Measurements from ENCODE around the gene SLC24A4. TPM values are rescaled to one million over a fixed set of nuclear protein-coding genes. Genes with fewer than 3 reads are reported as not detected.
A peak's percentile ranks its signal among the peaks of the same experiment; 100 is the strongest.

SLC24A4 gene
- total RNA-seq, 1 experiment from 2014 or later: 0.07 TPM

DNA sequence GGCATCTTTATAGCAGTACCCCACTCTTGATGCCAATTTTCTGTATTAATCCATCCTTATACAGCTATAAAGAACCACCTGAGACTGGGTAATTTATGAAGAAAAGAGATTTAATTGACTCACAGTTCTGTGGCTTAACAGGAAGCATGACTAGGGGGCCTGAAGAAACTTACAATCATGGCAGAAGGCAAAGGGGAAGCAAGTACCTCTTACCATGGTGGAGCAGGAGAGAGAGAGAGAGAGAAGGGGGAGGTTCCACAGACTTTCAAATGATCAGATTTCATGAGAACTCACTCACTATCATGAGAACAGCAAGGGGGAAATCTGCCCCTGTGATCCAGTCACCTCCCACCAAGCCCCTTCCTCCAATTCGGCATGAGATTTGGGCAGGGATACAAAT lies 84.4 kb downstream of the SLC24A4 start:
- H3K27me3 ChIP-seq: no peaks in the 10 kb centered on the region
- DNase-seq: no peak
- no peak overlapping the region for H3K4me3 ChIP-seq
- no peaks in the 10 kb centered on the region for H3K36me3 ChIP-seq
- no peaks in the 10 kb centered on the region; the same call in 1 of the 2 replicates for H3K9me3 ChIP-seq

DNA sequence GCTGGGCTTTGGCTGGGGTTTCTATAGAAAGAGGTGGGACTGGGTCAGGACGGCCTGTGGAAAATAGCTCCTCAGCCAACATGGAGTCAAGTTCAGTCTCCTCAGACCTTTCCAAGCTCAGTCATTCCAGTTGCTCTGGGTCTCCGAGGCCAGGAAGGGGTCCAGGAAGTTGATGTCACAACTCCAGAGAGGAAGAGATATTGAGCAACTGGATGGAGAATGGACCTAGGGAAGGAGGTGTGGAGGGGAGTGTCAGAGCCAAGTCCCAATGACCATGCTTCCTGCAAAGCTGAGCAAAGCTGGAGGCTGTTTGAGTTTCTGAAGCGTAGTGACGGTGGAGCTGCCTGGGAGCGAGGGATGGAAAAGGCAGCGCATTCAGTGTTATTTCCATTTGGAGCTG lies 86.1 kb downstream of the SLC24A4 start:
- H3K27me3 ChIP-seq: no peaks in the 10 kb centered on the region
- no peaks in the 10 kb centered on the region for H3K36me3 ChIP-seq
- no peaks in the 10 kb centered on the region; the same call in 1 of the 2 replicates for H3K9me3 ChIP-seq
- DNase-seq: peak; percentile 43
- H3K4me3 ChIP-seq: no peak overlapping the region

DNA sequence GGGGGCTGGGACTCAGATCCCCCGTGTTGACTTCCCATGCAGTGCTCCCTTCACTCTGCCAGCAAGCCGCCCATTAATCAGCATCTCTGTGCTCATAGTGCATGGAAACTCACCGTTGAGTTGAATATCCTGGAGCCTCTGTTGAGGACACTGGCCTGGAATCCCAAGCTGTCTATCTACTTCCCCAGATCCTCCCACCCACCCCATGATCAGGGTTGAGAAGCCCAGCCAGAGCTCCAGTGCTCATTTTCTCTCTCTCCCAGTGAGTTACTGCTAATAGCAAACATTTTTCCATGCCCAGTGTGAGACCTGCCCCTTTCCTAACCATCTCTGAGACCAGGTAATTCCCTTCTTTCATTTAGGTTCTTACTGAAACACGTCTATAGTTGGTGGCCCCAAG lies 88.2 kb downstream of the SLC24A4 start:
- Histone ChIP-seq H3K4me3 (no peak overlapping the region), H3K9me3 (no peaks in the 10 kb centered on the region; the same call in 1 of the 2 replicates), H3K27me3 (no peaks in the 10 kb centered on the region), H3K36me3 (no peaks in the 10 kb centered on the region)
- no peak for DNase-seq

DNA sequence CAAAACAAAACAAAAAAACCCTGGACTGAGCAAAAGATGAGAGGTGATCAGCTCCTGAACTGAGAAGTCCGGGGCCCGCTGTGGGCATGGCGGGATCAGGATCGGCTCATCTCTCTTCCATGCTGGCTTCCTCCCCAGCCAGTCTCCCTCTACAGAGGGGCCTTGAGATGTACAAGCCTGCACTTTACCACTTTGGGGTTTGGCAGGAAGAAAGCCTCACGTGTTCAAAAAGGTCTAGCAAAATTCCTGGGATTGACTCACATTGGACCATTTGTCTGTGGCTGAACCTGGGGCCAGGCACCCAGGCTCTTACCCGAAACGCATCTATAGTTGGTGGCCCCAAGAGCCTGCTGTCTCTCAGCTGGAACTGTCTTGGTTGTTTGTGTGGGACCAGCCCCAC lies 89.0 kb downstream of the SLC24A4 start:
- Histone ChIP-seq H3K36me3 (no peaks in the 10 kb centered on the region), H3K9me3 (no peaks in the 10 kb centered on the region; the same call in 1 of the 2 replicates), H3K4me3 (no peak overlapping the region), H3K27me3 (no peaks in the 10 kb centered on the region)
- peak; percentile 20 for DNase-seq

DNA sequence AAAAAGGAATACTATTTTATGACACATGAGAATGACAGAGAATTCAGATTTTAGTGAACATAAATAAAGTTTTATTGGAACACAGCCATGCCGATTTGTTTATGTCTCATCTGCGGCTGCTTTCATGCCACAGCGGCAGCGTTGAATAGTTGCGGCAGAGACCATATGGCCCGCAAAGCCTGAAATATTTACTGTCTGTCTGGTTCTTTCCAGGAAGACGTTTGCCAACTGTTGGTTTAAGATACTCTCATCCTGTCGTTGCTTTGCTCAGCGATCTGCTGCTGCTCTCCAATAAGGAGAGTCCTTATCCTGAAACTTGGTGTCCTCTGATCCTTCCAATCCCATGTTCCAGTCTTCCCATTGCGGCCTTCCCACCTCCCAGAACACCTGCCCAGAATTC lies 89.9 kb downstream of the SLC24A4 start:
- Histone ChIP-seq H3K36me3 (no peaks in the 10 kb centered on the region), H3K4me3 (no peak overlapping the region), H3K27me3 (no peaks in the 10 kb centered on the region), H3K9me3 (no peaks in the 10 kb centered on the region)
- peak; percentile 41 for DNase-seq

DNA sequence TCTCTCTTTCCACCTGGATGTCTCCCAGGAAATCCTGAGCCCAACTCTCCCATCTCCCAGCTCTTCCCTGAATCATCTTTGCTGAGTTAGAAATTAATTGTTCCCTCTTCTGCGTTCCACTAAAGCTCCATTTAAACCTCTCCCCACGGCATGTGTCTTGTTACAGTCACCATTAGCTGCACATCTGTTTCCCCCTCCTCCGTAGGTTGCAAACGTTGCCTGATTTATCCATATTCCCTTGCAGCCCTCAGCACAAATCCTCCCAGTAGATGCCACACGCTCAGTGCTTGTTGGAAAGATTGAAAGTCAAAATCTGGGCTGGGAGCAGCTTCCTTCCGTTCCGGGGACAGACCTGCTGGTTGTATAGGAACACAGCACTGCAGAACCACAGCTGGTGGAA lies 90.4 kb downstream of the SLC24A4 start:
- DNase-seq: no peak
- Histone ChIP-seq H3K36me3 (no peaks in the 10 kb centered on the region), H3K9me3 (no peaks in the 10 kb centered on the region), H3K27me3 (no peaks in the 10 kb centered on the region), H3K4me3 (no peak overlapping the region)

DNA sequence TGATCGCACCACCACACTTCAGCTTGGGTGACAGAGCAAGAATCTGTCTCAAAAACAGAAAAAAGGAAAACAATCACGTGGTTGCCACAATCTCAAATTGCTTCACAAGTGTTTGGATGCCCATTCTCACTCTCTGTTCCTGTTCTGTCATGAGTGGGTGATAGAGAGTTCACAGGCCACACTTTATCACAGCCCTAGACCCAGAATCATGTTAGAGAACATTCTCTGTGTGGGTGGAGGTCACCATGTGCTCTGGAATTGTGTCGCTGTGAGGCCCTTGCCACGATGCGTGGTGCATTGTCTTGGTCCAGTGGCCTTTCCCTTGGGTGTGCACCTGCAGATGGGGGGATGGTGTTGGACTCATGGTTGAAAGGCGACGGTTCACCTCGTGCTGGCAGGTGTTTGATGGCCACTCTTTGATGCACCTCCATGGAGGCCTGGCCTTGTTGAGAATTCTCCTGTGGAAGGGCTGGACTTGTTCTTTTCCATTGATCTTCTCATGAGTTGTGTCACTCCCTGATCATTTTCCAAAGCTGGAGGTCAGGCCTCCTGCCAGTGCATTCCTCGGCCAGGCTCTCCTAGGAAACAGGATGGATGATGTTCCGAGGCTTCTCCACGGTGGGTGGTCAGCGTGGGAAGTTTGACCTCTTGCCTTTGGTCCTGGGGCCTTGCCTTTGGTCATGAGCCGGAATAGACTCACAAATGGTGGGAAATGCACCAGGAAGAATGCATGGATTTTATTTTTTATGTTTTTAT lies 91.9 kb downstream of the SLC24A4 start:
- no peaks in the 10 kb centered on the region for H3K27me3 ChIP-seq
- no peaks in the 10 kb centered on the region for H3K36me3 ChIP-seq
- no peak for DNase-seq
- no peaks in the 10 kb centered on the region for H3K9me3 ChIP-seq
- H3K4me3 ChIP-seq: no peak overlapping the region

DNA sequence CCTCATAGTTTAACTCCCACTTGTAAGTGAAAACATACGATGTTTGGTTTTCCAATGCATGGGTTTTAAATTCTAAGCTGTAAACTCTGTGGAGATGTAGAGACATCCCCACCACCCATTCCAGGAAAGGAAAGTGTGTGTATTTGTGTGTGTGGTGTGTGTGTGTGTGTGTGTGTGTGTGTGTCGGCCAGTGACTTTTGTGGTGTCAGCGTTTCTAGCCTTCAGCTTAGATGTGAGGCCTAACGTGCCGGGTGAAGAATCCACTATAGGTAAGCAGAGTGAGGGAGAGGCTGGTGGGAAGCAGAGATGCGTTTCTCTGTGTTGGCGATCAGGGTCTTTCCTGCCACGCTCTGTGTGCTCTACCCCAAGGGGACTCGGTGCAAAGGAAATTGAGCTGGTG lies 93.0 kb downstream of the SLC24A4 start:
- Histone ChIP-seq H3K9me3 (no peaks in the 10 kb centered on the region), H3K27me3 (no peaks in the 10 kb centered on the region), H3K4me3 (no peak overlapping the region), H3K36me3 (no peaks in the 10 kb centered on the region)
- DNase-seq: no peak

DNA sequence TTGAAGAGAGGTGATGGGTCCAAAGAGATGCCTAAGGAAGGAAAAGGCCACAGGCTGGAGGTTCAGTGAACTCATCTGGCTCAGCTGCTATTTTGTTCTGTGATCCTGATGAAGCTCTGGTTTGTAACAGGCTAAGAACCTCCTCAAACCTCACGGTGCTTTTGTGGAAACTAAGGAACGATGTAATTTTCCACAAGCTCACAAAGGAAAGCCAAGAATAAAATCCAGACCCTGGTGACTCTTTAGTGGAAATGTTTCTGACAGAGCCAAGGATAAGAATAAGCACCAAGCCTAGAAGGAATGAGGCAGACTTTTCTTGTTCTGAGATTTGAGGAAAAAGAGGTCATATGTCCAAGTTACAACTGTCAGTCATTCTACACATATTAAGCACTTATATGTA lies 93.6 kb downstream of the SLC24A4 start:
- H3K27me3 ChIP-seq: no peaks in the 10 kb centered on the region
- H3K4me3 ChIP-seq: no peak overlapping the region
- no peaks in the 10 kb centered on the region for H3K36me3 ChIP-seq
- H3K9me3 ChIP-seq: no peaks in the 10 kb centered on the region
- DNase-seq: no peak

DNA sequence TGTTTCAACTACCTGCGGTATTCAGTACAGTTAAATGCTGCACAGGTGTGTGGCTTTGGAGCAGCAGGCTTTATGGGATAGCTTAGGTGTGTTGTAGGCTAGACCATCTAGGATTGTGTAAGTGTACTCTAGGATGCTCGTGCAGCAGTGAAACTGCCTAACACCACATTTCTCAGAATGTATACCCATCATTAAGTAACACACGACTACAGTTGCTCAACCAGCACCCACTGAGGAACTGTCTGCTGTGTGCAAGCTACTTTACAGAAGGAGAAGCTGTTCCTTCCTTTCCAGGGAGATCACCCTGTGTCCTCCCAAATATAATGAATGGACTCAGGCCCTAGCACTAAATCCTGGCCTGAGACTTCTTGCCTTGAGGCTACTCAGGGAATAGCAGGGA lies 94.8 kb downstream of the SLC24A4 start:
- H3K27me3 ChIP-seq: no peaks in the 10 kb centered on the region
- H3K36me3 ChIP-seq: no peaks in the 10 kb centered on the region
- H3K9me3 ChIP-seq: no peaks in the 10 kb centered on the region
- no peak overlapping the region for H3K4me3 ChIP-seq
- no peak for DNase-seq

DNA sequence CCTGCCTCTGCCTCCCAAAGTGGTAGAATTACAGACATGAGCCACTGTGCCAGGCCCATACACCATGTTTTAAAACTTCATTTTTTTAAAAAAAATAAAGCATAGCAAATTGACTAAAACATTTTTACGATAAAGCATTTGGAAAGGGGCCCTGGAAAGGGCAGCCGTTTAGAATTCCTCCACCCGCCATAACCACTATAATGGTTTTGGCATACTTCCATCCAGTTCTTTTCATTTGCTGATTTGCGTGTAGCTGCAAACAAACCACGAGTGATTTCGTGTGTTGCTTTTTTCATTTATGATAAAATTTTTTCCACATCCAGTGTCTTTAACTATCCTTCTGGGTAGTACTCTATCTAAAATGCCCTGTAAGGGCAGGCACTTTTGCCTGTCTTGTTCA lies 98.8 kb downstream of the SLC24A4 start:
- Histone ChIP-seq H3K9me3 (peaks cover 9% of the 10 kb centered on the region), H3K36me3 (no peaks in the 10 kb centered on the region), H3K27me3 (no peaks in the 10 kb centered on the region), H3K4me3 (no peak overlapping the region)
- no peak for DNase-seq

DNA sequence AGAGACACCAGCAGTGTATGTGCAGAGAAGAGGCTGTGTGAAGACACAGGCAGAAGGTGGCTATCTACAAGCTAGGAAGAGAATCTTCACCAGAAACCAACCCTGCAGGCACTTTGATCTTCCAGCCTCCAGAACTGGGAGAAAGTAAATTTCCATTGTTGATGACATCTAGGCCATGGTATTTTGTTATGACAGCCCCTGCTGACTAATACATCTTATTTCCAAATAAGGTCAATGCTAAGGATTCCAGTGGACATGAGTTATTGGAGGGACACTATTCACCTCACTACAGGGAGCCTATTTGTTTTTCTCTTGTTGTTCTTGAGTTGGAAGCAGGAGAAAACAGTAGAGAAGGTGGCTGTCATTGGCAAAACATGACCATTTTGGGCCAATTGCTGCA lies 102.1 kb downstream of the SLC24A4 start:
- Histone ChIP-seq H3K36me3 (no peaks in the 10 kb centered on the region), H3K4me3 (no peak overlapping the region), H3K9me3 (peaks cover 9% of the 10 kb centered on the region), H3K27me3 (no peaks in the 10 kb centered on the region)
- DNase-seq: no peak

DNA sequence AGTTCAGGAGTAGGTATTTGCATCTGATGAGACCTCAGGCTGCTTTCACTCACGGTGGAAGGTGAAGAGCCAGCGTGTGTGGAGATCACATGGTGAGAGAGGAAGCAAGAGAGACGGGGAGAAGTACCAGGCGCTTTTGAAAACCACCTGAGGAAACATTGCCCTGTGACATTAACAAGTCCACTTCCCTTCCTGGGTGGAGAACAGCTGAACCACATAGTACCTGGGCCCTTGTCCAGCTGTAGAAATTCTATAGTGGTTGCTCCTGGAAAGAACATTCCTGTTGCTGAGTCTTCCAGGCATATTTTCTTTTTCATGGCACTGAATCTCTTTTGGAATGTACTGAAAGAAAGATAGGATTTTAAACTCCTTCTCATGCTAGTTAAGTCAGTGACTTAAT lies 103.3 kb downstream of the SLC24A4 start:
- Histone ChIP-seq H3K27me3 (no peaks in the 10 kb centered on the region), H3K36me3 (no peaks in the 10 kb centered on the region), H3K4me3 (no peak overlapping the region), H3K9me3 (peaks cover 9% of the 10 kb centered on the region)
- DNase-seq: peak; percentile 29

DNA sequence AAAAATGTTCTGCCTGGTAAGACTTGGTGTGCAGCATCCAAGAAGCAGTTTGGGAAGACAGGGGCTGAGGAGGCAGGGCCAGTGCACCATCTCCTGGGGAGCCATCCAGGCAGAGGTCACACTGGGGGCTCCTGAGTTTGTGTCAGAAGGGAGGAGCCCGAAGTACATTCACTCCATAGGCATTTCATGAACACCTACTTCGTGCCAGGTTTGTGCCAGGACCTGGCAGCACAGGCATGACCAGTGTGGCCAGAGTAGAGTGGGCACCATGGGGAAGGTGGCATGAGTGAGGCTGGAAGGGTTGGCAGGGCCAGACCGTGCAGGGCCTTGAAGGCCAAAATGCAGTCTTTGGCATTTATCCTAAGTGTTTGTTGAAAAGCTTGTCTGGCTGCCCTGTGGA lies 104.1 kb downstream of the SLC24A4 start:
- peak; percentile 56 for DNase-seq
- Histone ChIP-seq H3K4me3 (no peak overlapping the region), H3K9me3 (peaks cover 9% of the 10 kb centered on the region), H3K27me3 (no peaks in the 10 kb centered on the region), H3K36me3 (no peaks in the 10 kb centered on the region)

DNA sequence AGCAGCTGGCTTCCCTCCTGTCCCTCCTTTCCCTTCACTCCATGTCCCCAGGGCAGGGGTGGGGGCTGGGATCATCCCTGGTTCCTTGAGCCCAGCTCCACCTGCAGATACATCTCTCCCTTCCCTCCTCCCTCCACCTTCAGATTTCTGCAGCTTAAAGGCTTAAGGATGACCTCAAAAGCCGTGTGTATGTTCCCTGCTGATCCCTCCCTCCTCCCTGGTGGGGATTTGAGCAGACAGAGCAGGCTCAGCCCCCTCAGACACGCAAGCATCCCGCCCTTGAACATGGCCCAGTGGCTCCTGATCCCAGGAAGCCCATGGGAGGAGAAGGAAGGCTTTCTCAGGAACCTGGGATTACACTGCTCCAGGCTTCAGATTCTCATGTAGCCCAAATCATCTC lies 107.7 kb downstream of the SLC24A4 start:
- Histone ChIP-seq H3K9me3 (peaks cover 1% of the 10 kb centered on the region), H3K27me3 (no peaks in the 10 kb centered on the region), H3K36me3 (no peaks in the 10 kb centered on the region), H3K4me3 (no peak overlapping the region)
- DNase-seq: no peak

DNA sequence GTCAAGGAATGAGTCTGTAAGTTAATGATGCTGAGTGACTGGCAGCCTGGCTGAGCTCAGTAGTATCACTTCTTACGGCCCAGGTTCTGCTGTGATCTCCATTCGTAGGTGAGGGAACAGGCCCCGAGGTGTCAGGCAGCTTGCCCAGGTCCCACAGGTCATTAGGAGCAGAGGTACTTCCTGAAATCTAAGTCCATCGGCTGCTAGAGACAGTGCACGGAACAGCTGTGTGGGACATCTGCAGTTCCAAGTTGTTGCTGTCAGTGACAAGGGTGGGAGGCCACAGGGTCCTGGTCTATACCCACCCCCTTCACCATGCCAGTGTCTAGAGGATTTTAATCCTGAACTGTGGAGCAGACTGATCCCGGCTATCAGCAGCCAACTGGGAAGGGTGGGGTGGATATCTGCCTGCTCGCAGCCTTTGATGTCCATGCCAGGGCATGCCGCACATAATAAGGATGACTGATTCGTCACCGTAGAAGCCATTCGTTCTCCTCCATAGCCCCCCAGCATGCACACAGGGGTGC lies 108.3 kb downstream of the SLC24A4 start:
- no peaks in the 10 kb centered on the region for H3K36me3 ChIP-seq
- H3K27me3 ChIP-seq: no peaks in the 10 kb centered on the region
- no peaks in the 10 kb centered on the region; the same call in 1 of the 2 replicates for H3K9me3 ChIP-seq
- no peak for DNase-seq
- no peak overlapping the region for H3K4me3 ChIP-seq

DNA sequence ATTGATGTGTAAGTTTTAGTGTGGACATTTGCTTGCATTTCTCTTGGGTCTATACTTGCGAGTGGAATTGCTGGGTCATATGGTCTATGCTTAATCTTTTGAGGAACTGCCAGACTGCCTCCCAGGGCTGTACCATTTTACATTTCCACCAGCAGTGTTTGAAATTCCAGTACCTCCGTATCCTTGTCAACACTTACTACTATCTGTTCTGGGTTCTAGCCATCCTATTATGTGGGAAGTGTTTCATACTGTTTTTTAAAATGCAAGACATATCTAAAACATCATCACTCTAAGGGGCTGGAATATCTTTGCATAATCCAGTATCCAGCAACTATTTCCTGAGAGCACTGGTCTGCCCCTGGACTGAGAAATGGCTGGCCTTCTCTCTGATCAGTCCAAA lies 110.4 kb downstream of the SLC24A4 start:
- Histone ChIP-seq H3K36me3 (no peaks in the 10 kb centered on the region), H3K27me3 (no peaks in the 10 kb centered on the region), H3K9me3 (no peaks in the 10 kb centered on the region; the same call in 1 of the 2 replicates), H3K4me3 (no peak overlapping the region)
- DNase-seq: no peak

DNA sequence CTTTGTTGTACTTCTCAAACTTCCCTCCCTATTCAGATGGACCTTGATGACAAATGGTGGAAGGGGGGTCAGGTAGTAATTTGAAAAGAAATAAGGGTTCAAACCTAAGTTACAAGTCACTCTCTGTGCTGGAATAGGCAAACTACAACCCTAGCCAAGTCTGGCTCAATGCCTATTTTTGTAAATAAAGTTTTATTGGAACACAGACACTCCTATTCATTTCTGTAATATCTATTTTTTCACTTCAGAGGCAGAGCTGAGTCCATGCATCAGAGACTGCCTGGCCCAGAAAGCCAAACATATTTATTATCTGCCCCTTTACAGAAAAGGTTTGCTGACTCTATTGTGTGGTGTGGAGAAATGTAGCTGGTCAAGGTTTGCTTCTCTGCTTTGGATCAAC lies 112.2 kb downstream of the SLC24A4 start:
- Histone ChIP-seq H3K9me3 (no peaks in the 10 kb centered on the region), H3K4me3 (no peak overlapping the region), H3K27me3 (no peaks in the 10 kb centered on the region), H3K36me3 (no peaks in the 10 kb centered on the region)
- DNase-seq: no peak
